Esophagus squamous epithelium (tissue), 5 donors: ENCODE data around the gene POLK. TPM values are rescaled to one million over a fixed set of nuclear protein-coding genes. Genes with fewer than 3 reads are reported as not detected.

Experiments
- DNase-seq: peaks from one replicate; lab custom pipeline; 2025; lab: John Stamatoyannopoulos, UW
- H3K27ac ChIP-seq, 4 donors: fragments of 200-600 bp; sonication (generic); one replicate each; pipeline ENCODE4 v1.5.1; 2016 to 2019; ENCODE audit warnings: mild to moderate bottlenecking in 1 of 4
- H3K27me3 ChIP-seq, 4 donors: fragments of 200-600 bp; sonication (generic); 1 replicate in 3 of 4; 2 replicates in 1 of 4; pipeline versions ENCODE4 v1.5.1 to v1.6.0; 2017 to 2021; ENCODE audit warnings: antibody characterized with exemption in 1 of 4
- H3K36me3 ChIP-seq, 3 donors: fragments of 200-600 bp; sonication (generic); one replicate each; pipeline ENCODE4 v1.5.1; 2016 to 2019
- H3K4me1 ChIP-seq, 3 donors: fragments of 200-600 bp; sonication (generic); one replicate each; pipeline ENCODE4 v1.5.1; 2017 to 2019
- H3K4me3 ChIP-seq, 4 donors: fragments of 200-600 bp; sonication (generic); 1 replicate in 3 of 4; 2 replicates in 1 of 4; pipeline ENCODE4 v1.5.1; 2016 to 2019; ENCODE audit warnings: mild to moderate bottlenecking in 2 of 4, moderate library complexity in 1 of 4
- H3K9me3 ChIP-seq, 3 donors: fragments of 200-600 bp; sonication (generic); one replicate each; pipeline ENCODE4 v1.5.1; 2016 to 2019
- CTCF ChIP-seq, 6 experiments: fragments of 450-650 bp in 4 of 6; fragments of 200-600 bp in 2 of 6; sonication (generic) in 2 of 6; IDR thresholded peaks; one replicate each; pipeline ENCODE4 v1.5.1; 2016 to 2019; ENCODE audit warnings: antibody characterized with exemption in 6 of 6, mild to moderate bottlenecking in 4 of 6, moderate library complexity in 4 of 6
- POLR2A ChIP-seq, 4 donors: fragments of 450-650 bp; IDR thresholded peaks; one replicate each; pipeline ENCODE4 v1.6.1; 2017; ENCODE audit warnings: antibody characterized with exemption in 4 of 4, mild to moderate bottlenecking in 4 of 4, moderate library complexity in 3 of 4
- WGBS, 2 donors: methylation state at CpG; one replicate each; pipeline ENCODE4 v1.1.5; 2018; 5-methylcytosine and 5-hydroxymethylcytosine counted together
- intact Hi-C: fragments of 100-400 bp; cut with DNase I; formaldehyde crosslinking; loops from one replicate; pipeline ENCODE4 v1.15.0; 2022
- small RNA-seq, 4 donors: library from RNA; depleted of rRNA; stranded (forward); fragments of <200 nt; gene quantifications; one replicate each; pipeline ENCODE3, GENCODE V24; 2016
- total RNA-seq, 4 donors: library from RNA; depleted of rRNA; stranded (reverse); fragments of >200 nt; gene quantifications; one replicate each; pipeline ENCODE4 v1.1.0, GENCODE V29; 2016
- donor health status: DM: yes; HTN: yes; CAD: no.

POLK gene
- total RNA-seq, 4 donors from 2014 or later: 8.6 to 27.5 (median 14.1) TPM

- WGBS, 2 donors: 58 to 63% methylated on average over 3 of the region's 3 CpGs
- TF ChIP-seq CTCF (IDR thresholded peaks at IDR 0.05): no peak
- TF ChIP-seq POLR2A (IDR thresholded peaks at IDR 0.05): no peak
- intact Hi-C loops: no loop called here
Measured at GRCh38 chr5:75639535-75640311, 128.0 kb downstream of the POLK start.

GRCh38 chr5:75640395-75640794 is 128.7 kb downstream of the POLK start:
- intact Hi-C loops: no loop called here
- Histone ChIP-seq H3K27me3 (no peaks in the 10 kb centered on the region), H3K4me3 (no peak overlapping the region), H3K36me3 (no peaks in the 10 kb centered on the region), H3K4me1 (no peaks in the 10 kb centered on the region), H3K27ac (no peak overlapping the region), H3K9me3 (no peaks in the 10 kb centered on the region)
- no peak for DNase-seq
- TF ChIP-seq CTCF (IDR thresholded peaks at IDR 0.05) (no peak), POLR2A (IDR thresholded peaks at IDR 0.05) (no peak)

More at GRCh38 chr5:75639535-75640311, 128.0 kb downstream of the POLK start:
- Histone ChIP-seq H3K27me3 (no peaks in the 10 kb centered on the region), H3K4me1 (no peaks in the 10 kb centered on the region), H3K36me3 (no peaks in the 10 kb centered on the region), H3K9me3 (no peaks in the 10 kb centered on the region), H3K4me3 (no peak overlapping the region), H3K27ac (no peak overlapping the region)
- no peak for DNase-seq

GRCh38 chr5:75640826-75641225 is 129.1 kb downstream of the POLK start:
- H3K27ac ChIP-seq: no peak overlapping the region
- no peak overlapping the region for H3K4me3 ChIP-seq
- no peaks in the 10 kb centered on the region for H3K4me1 ChIP-seq
- 72 to 81% methylated on average over 2 of the region's 2 CpGs for WGBS, 2 donors
- no peaks in the 10 kb centered on the region for H3K9me3 ChIP-seq
- H3K27me3 ChIP-seq: no peaks in the 10 kb centered on the region
- H3K36me3 ChIP-seq: no peaks in the 10 kb centered on the region
- TF ChIP-seq POLR2A (IDR thresholded peaks at IDR 0.05): no peak
- DNase-seq: no peak
- intact Hi-C loops: no loop called here

- TF ChIP-seq POLR2A (IDR thresholded peaks at IDR 0.05) (no peak), CTCF (IDR thresholded peaks at IDR 0.05) (no peak)
- intact Hi-C loops: no loop called here
- no peaks in the 10 kb centered on the region for H3K27me3 ChIP-seq
- 65% methylated on average over 2 of the region's 2 CpGs; no CpG with 5 or more reads in 1 of the 2 donors for WGBS, 2 donors
- H3K27ac ChIP-seq: no peak overlapping the region
- H3K36me3 ChIP-seq: no peaks in the 10 kb centered on the region
- no peaks in the 10 kb centered on the region for H3K4me1 ChIP-seq
- H3K4me3 ChIP-seq: no peak overlapping the region
- H3K9me3 ChIP-seq: no peaks in the 10 kb centered on the region
- no peak for DNase-seq
Measured at GRCh38 chr5:75648712-75649111, 137.0 kb downstream of the POLK start.

Small RNA genes lying within 50 kb of the gene (small RNA-seq; reads per million reads assigned to genes)
- 0 reads per million in 4 donors for gene RNU7-175P

Other genes starting within 250 kb of the POLK start
- gene HMGCR, start 174.7 kb upstream of the POLK start, total RNA-seq: 100 to 1,000 TPM in 3 of 4 donors, 10 to 100 TPM in 1; 54.5 to 165 (median 122) TPM
- 10 to 100 TPM; 19.8 to 29.9 (median 24.4) TPM for gene CERT1, start 262 bp upstream of the POLK start, total RNA-seq
- gene ANKDD1B, start 99.6 kb downstream of the POLK start, total RNA-seq: under 1 TPM in 2 of 4 donors, not detected in 2; 0.19 to 0.95 TPM
- 10 to 100 TPM in 2 of 4 donors, 1 to 10 TPM in 2; 1.9 to 16.9 (median 9.3) TPM for gene POC5, start 205.5 kb downstream of the POLK start, total RNA-seq